ENCODE results near the gene CRKL.
A peak's percentile ranks its signal among the peaks of the same experiment; 100 is the strongest.

CRKL gene

GRCh38 chr22:20981787-20982562, 64.8 kb downstream of the CRKL start, which contains the start of gene LZTR1:
Gene LZTR1, plus strand, starts transcription at chr22:20982297. Its CDS starts 75 bp downstream, at chr22:20982372.
- peak within 1 kb of the TSS; percentile 90 for H3K4me3 ChIP-seq (ENCODE audit: low read depth, low read length)
- no peak for DNase-seq (ENCODE audit: low read depth, low spot score)
- ChIA-PET POLR2A (interaction anchor here (0.7 to 3.1 kb wide), 9 partner anchors 9 to 96 kb away, joined by 3 to 20 read pairs (median 5); partner anchors contain the start of genes CRKL, P2RX6 and THAP7), CTCF (interaction anchor here (0.6 to 3.4 kb wide), 25 partner anchors 9 to 181 kb away, joined by 3 to 29 read pairs (median 4); partner anchors contain the start of genes AIFM3 and P2RX6)
- peak; percentile 90 for TF ChIP-seq CTCF (IDR thresholded peaks at IDR 0.05; ENCODE audit: insufficient read depth, low read length, missing control alignments)

- H3K4me3 ChIP-seq (ENCODE audit: low read depth, low read length) = peak overlapping the region; percentile 90
- ChIA-PET POLR2A (interaction anchor here (1.0 to 3.1 kb wide), 8 partner anchors 9 to 97 kb away, joined by 3 to 20 read pairs (median 6); partner anchors contain the start of genes CRKL and THAP7), CTCF (interaction anchor here (0.6 to 3.4 kb wide), 21 partner anchors 8 to 181 kb away, joined by 3 to 29 read pairs (median 4); partner anchors contain the start of genes AIFM3 and P2RX6)
- DNase-seq (ENCODE audit: low read depth, low spot score) = no peak
- no peak for TF ChIP-seq CTCF (IDR thresholded peaks at IDR 0.05; ENCODE audit: insufficient read depth, low read length, missing control alignments)
Measured at GRCh38 chr22:20982563-20982882, 65.3 kb downstream of the CRKL start.

GRCh38 chr22:20983081-20983771, 66.0 kb downstream of the CRKL start:
- ChIA-PET POLR2A (interaction anchor here (1.7 to 3.1 kb wide), 2 partner anchors 17 to 19 kb away, joined by 15 to 20 read pairs; partner anchors contain the start of gene THAP7), CTCF (interaction anchor here (0.9 to 3.2 kb wide), 7 partner anchors 7 to 120 kb away, joined by 3 to 16 read pairs (median 5); partner anchors contain the start of genes AIFM3 and P2RX6)
- DNase-seq (ENCODE audit: low read depth, low spot score) = no peak
- no peak for TF ChIP-seq CTCF (IDR thresholded peaks at IDR 0.05; ENCODE audit: insufficient read depth, low read length, missing control alignments)
- H3K4me3 ChIP-seq (ENCODE audit: low read depth, low read length) = peak overlapping the region; percentile 90

- POLR2A ChIA-PET = no interaction called here
- CTCF ChIA-PET = interaction anchor here (1.4 kb wide), 1 partner anchor 100 kb away, joined by 5 read pairs; no protein-coding TSS in a partner anchor
- no peak for DNase-seq (ENCODE audit: low read depth, low spot score)
- no peak overlapping the region for H3K4me3 ChIP-seq (ENCODE audit: low read depth, low read length)
- no peak for TF ChIP-seq CTCF (IDR thresholded peaks at IDR 0.05; ENCODE audit: insufficient read depth, low read length, missing control alignments)
Measured at GRCh38 chr22:20985720-20986119, 68.5 kb downstream of the CRKL start.

- POLR2A ChIA-PET = no interaction called here
- CTCF ChIA-PET = interaction anchor here (1.4 kb wide), 1 partner anchor 101 kb away, joined by 5 read pairs; no protein-coding TSS in a partner anchor
- no peak for DNase-seq (ENCODE audit: low read depth, low spot score)
- H3K4me3 ChIP-seq (ENCODE audit: low read depth, low read length) = no peak overlapping the region
- no peak for TF ChIP-seq CTCF (IDR thresholded peaks at IDR 0.05; ENCODE audit: insufficient read depth, low read length, missing control alignments)
Measured at GRCh38 chr22:20986365-20986764, 69.2 kb downstream of the CRKL start.

- DNase-seq (ENCODE audit: low read depth, low spot score) = no peak
- ChIA-PET POLR2A (no interaction called here), CTCF (no interaction called here)
- no peak overlapping the region for H3K4me3 ChIP-seq (ENCODE audit: low read depth, low read length)
- no peak for TF ChIP-seq CTCF (IDR thresholded peaks at IDR 0.05; ENCODE audit: insufficient read depth, low read length, missing control alignments)
Measured at GRCh38 chr22:20987375-20987774, 70.2 kb downstream of the CRKL start.
